Measurements from ENCODE around the gene SLC22A7. TPM values are rescaled to one million over a fixed set of nuclear protein-coding genes. Genes with fewer than 3 reads are reported as not detected.

SLC22A7 gene
- polyA plus RNA-seq, 1 donor from 2014 or later, result 2.3 TPM

- no peak overlapping the region for H3K4me3 ChIP-seq (ENCODE audit: low read length)
- no peaks in the 10 kb centered on the region for H3K79me2 ChIP-seq (replicated peaks; ENCODE audit: insufficient read depth, low read length)
- TF ChIP-seq SMC3 (conservative IDR thresholded peaks at IDR 0.05; ENCODE audit: poor library complexity), result peak; percentile 57
- peak; percentile 34 for TF ChIP-seq RAD21 (conservative IDR thresholded peaks at IDR 0.05)
- TF ChIP-seq, protein P1, sequence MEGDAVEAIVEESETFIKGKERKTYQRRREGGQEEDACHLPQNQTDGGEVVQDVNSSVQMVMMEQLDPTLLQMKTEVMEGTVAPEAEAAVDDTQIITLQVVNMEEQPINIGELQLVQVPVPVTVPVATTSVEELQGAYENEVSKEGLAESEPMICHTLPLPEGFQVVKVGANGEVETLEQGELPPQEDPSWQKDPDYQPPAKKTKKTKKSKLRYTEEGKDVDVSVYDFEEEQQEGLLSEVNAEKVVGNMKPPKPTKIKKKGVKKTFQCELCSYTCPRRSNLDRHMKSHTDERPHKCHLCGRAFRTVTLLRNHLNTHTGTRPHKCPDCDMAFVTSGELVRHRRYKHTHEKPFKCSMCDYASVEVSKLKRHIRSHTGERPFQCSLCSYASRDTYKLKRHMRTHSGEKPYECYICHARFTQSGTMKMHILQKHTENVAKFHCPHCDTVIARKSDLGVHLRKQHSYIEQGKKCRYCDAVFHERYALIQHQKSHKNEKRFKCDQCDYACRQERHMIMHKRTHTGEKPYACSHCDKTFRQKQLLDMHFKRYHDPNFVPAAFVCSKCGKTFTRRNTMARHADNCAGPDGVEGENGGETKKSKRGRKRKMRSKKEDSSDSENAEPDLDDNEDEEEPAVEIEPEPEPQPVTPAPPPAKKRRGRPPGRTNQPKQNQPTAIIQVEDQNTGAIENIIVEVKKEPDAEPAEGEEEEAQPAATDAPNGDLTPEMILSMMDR (IDR thresholded peaks at IDR 0.05; ENCODE audit: poor library complexity, severe bottlenecking), result peak; percentile 53
- no peak for TF ChIP-seq EP300 (conservative IDR thresholded peaks at IDR 0.05; ENCODE audit: poor library complexity, severe bottlenecking)
- TF ChIP-seq MXI1 (conservative IDR thresholded peaks at IDR 0.05; ENCODE audit: poor library complexity, severe bottlenecking), result no peak
- H3K27me3 ChIP-seq (ENCODE audit: insufficient read depth, low read depth, low read length), result no peaks in the 10 kb centered on the region
- H3F3A ChIP-seq (ENCODE audit: insufficient read depth, low read length, poor library complexity, severe bottlenecking), result no peaks in the 10 kb centered on the region
- no peaks in the 10 kb centered on the region for H3K9me2 ChIP-seq (ENCODE audit: insufficient read depth, low read length)
- no peak overlapping the region for H3K4me2 ChIP-seq (ENCODE audit: low read length)
- no peak overlapping the region for H2AFZ ChIP-seq (ENCODE audit: low read depth, low read length)
- H3K27ac ChIP-seq (ENCODE audit: low read length), result no peak overlapping the region
- H3K9me3 ChIP-seq (ENCODE audit: low read length), result no peaks in the 10 kb centered on the region
- no peaks in the 10 kb centered on the region for H4K20me1 ChIP-seq (ENCODE audit: insufficient read depth)
- H3K36me3 ChIP-seq (ENCODE audit: insufficient read depth, low read length), result peaks cover 10% of the 10 kb centered on the region
- no peak overlapping the region for H3K9ac ChIP-seq (ENCODE audit: low read length)
These were observed 36.5 kb downstream of the SLC22A7 start for GRCh38 chr6:43334466-43335095.

DNA sequence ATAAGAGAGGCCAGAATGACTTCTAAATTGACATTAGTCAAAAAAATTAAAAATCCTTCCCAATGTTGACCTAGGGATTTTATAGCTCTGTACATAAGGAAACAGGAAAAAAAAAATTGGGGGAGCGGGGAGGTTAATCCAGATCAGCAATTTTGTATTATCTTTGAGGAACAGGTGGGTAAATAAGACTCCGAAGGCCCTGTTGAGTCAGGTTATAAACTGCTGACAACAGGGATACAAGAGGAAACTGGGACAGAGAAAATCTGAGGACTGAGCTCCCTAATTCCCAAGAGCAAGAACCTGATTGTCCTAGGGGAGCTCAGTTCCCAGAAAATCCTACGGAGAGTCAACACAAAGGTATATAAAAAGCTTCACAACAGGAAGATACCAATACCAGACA, 37.4 kb downstream of the SLC22A7 start:
- H3K9me2 ChIP-seq (ENCODE audit: insufficient read depth, low read length), result no peaks in the 10 kb centered on the region
- H3K36me3 ChIP-seq (ENCODE audit: insufficient read depth, low read length), result peaks cover 10% of the 10 kb centered on the region

More for the DNA sequence above, 37.4 kb downstream of the SLC22A7 start:
- no peaks in the 10 kb centered on the region for H3K79me2 ChIP-seq (replicated peaks; ENCODE audit: insufficient read depth, low read length)
- H3K4me3 ChIP-seq (ENCODE audit: low read length), result no peak overlapping the region
- no peak overlapping the region for H3K4me2 ChIP-seq (ENCODE audit: low read length)
- H3F3A ChIP-seq (ENCODE audit: insufficient read depth, low read length, poor library complexity, severe bottlenecking), result no peaks in the 10 kb centered on the region
- no peak for TF ChIP-seq EZH2 (IDR thresholded peaks at IDR 0.05; ENCODE audit: borderline replicate concordance, insufficient read depth, low read length, poor library complexity, severe bottlenecking)
- no peak for TF ChIP-seq SMC3 (conservative IDR thresholded peaks at IDR 0.05; ENCODE audit: poor library complexity)
- no peak for TF ChIP-seq RAD21 (conservative IDR thresholded peaks at IDR 0.05)
- TF ChIP-seq POLR2AphosphoS5 (IDR thresholded peaks at IDR 0.05), result no peak
- TF ChIP-seq EP300 (conservative IDR thresholded peaks at IDR 0.05; ENCODE audit: poor library complexity, severe bottlenecking), result no peak
- TF ChIP-seq TAF1 (IDR thresholded peaks at IDR 0.05; ENCODE audit: low read depth), result no peak
- TF ChIP-seq REST (IDR thresholded peaks at IDR 0.05; ENCODE audit: borderline replicate concordance), result no peak
- TF ChIP-seq, protein P1 (IDR thresholded peaks at IDR 0.05; ENCODE audit: poor library complexity, severe bottlenecking), result no peak
- TF ChIP-seq MXI1 (conservative IDR thresholded peaks at IDR 0.05; ENCODE audit: poor library complexity, severe bottlenecking), result no peak
- H3K27me3 ChIP-seq (ENCODE audit: insufficient read depth, low read depth, low read length), result no peaks in the 10 kb centered on the region
- H3K9me3 ChIP-seq (ENCODE audit: low read length), result no peaks in the 10 kb centered on the region
- H3K27ac ChIP-seq (ENCODE audit: low read length), result no peak overlapping the region
- no peaks in the 10 kb centered on the region for H4K20me1 ChIP-seq (ENCODE audit: insufficient read depth)
- H3K9ac ChIP-seq (ENCODE audit: low read length), result no peak overlapping the region
- no peak overlapping the region for H2AFZ ChIP-seq (ENCODE audit: low read depth, low read length)

Data from neural cell (in vitro differentiated cells).